DMS 273 treated with DMSO at 0.1 percent for 48 hours (cell line): ENCODE data around the gene TMEM132D.
"Not testable (repeated sequence)": the region's sequence is repeated elsewhere in the genome, so short reads cannot be mapped to it uniquely, and the experiment has no call there.

Experiments
- DNase-seq: peaks from one replicate; lab custom pipeline; 2025; lab: John Stamatoyannopoulos, UW

Gene TMEM132D

GRCh38 chr12:129903956-129904829, at the start of gene TMEM132D:
TMEM132D (minus strand) TSS chr12:129904025.
- DNase-seq = no peak

GRCh38 chr12:129949651-129950050, 45.8 kb upstream of the TMEM132D start:
- DNase-seq = no peak

GRCh38 chr12:129941618-129942017, 37.8 kb upstream of the TMEM132D start:
- DNase-seq = no peak

- no peak for DNase-seq
Observed at GRCh38 chr12:129938089-129938488, 34.3 kb upstream of the TMEM132D start.

- no peak for DNase-seq
Observed at GRCh38 chr12:129937426-129937825, 33.6 kb upstream of the TMEM132D start.

DNA sequence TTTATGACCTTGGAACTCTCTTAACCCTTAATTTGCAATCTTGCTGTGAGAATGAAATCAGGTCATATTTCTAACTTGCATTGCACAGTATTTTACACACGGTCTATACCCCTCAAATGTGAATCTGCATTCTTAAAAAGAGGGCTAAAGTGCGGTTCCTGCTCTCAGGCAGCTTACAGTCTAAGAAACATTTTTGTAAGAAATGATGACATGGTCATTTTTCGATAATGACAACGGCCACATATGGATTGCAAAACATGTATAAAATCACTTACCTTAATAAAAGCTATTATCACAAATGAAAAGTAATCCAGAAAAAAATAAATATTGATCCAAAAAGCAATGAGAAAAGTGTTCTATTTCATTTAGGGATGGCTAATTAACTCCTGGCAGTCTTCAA, 24.8 kb upstream of the TMEM132D start:
- DNase-seq = no peak

- no peak for DNase-seq
Observed at GRCh38 chr12:129927316-129927900, 23.6 kb upstream of the TMEM132D start.

GRCh38 chr12:129911428-129912049, 7.7 kb upstream of the TMEM132D start:
- no peak for DNase-seq

DNA sequence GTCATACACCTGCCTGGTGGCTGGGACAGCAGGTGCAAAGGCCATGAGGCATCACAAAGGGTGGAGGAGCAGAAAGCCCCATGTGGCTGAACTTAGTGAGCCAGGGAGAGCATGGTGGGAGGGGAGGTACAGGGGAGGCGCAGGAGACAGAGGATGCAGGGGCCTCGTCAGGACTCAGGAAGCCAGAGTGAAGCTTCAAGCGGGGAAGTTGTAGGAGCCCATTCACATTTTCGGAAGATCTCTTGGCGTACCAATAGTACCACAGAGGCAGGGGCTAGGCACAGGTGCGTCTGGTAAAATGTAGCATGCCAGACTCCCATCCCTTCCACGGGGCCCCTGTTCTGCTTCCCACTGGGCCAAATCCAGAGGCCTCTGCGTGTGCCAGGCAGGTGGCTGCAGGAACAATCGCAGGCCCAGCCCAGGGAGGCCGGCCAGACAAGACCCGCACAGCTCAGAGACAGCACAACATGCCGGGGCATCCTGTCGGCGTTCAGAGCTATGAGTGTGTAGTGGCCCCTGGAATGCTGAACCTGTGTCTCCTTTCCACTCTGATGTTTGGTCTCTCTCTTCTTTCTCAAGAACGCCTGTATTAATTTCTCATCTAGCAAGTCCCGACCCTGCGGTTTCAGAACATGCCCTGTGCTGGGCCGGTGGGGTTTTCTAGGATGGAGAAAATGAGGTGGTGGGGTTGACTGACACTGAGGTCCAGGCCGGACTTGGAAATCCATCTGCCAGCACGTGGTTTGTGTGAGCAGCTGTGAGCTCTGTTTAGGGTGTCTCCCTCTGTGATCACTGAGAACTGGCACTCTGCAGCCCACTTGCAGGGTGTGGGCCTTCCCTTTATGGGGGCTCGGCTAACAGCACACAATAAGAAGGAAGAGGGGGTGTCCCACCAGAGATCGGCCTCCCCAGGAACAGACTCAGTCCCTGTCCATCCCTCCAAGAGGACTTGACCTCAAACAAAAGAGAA, 5.5 kb upstream of the TMEM132D start:
- DNase-seq = no peak

DNA sequence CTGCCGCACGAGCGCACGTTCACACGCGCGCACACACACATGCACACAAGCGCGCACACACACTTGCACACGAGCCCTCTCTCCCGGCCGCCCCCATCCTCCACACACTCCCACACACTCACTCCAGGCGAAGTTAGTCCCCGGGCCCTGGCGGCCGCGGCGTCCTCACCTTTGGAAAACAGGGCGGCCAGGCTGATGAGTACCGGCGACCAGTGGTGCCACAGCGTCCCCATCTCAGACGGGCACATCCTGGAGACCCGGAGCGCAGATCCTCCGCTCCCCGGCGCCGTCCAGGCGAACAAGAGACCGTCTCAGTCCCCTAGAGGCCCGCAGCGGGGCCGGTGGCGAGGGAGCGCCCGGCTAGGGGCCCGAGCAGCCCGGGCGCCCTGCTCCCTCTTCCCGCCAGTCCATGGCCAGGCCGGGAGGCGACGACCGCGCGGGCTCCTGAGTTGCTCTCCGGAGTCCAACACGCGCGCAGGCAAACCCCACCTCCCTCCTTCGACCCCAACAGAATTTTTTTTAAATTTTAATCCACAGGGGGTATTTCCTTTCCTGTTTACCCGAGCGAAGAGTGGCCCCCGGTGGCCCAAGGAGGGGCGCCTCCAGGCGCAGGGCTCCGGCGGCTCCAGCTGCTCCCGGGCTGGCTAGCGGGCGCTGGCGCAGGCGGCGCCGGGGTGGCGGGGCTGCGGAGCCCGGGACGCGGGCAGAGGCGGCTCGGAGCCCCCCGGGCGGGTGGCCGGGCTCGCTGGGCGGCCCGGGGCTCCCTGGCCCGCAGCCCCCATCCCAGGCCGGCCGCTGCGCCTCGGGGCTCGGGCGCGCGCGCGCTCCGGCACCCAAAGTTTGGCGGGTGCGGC, 506 bp downstream of the TMEM132D start:
- no peak for DNase-seq

DNA sequence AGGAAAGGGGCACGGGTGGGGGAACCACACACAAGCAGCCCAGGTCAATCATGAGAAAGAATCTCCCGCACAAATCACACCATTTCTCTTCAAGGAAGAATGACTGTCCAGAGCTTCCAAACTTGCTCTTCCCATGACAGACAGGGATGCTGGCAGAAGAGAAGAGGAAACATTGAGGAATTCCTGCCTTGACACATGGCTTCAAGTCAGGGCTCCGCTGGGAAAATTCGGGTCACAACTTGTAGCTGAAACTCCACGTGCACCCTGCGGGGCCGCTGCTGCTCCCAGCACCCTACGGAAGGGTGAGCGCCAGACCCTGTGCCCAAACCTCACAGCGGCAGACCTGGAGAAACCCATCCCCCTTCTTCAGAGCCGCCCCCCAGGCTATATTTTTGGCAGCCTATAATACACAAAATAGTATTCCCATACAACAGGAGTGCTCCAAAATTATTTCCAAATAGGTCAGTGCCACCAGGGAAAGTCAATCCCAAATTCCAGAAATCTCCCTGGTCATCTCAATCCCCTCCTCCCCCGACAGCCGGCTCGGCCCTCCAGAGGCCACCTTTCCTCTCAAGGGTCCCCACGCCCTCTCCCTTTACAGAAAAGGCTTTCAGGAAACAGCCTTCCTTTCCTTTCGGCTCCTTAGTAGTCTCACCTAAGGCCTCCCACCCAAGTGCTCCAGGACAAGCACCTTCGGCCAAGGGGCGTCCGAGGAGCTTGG, 1.3 kb downstream of the TMEM132D start:
- DNase-seq = no peak

DNA sequence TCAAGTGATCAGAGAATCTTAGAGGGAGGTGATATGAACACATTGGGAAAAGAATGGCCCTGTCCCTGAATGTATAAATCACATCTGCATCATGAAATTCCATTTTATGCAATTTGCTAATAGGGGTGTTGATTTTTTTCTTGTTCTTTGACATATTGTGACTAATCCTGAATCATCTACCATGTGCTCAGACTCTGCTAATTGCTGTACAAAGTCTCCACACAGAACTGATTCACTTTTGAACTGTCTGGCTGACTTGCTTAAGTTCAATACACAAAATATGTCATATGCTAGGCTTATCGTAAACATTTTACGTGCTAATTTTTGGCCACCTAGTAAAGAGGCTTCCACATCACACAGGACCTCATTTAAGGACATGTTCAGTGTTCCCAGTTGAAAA, 2.6 kb downstream of the TMEM132D start:
- no peak for DNase-seq

- no peak for DNase-seq
Observed at GRCh38 chr12:129900306-129900705, 3.5 kb downstream of the TMEM132D start.

- not testable (repeated sequence) for DNase-seq
Observed at GRCh38 chr12:129899045-129899444, 4.8 kb downstream of the TMEM132D start.

- no peak for DNase-seq
Observed at GRCh38 chr12:129893691-129894090, 10.1 kb downstream of the TMEM132D start.

GRCh38 chr12:129887101-129887500, 16.7 kb downstream of the TMEM132D start:
- DNase-seq = no peak

DNA sequence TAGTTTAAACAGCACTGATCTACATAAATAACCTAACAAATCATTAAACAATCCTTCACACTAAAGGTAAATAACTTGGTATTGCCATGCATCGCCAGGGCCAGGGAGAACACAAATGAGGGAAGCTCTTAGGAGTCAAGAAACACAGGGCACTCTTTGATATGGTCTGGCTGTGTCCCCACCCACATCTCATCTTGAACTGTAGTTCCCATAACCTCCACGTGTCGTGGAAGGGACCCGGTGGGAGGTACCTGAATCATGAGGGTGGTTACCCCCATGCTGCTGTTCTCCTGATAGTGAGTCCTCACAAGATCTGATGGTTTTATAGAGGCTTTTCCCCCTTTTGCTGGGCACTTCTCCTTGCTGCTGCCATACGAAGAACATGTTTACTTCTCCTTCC, 17.3 kb downstream of the TMEM132D start:
- no peak for DNase-seq

GRCh38 chr12:129885287-129885686, 18.5 kb downstream of the TMEM132D start:
- no peak for DNase-seq

DNA sequence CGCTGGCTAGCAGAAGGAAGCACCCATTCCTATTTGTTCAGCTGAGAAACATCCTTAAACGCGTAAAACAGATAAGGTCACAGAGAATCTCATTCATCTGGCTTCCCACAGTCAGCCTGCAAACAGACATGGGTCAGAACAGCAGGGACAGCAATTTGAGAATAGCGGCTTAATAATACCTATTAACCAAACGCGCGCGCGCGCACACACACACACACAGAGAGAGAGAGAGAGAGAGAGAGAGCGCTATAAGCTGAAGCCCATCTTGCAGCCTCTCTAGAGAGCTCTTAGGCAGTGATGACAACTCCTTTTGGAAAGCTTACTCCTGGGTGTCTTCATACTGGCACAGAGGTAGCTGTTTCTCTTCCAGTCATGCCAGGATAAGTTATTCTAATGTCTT, 26.4 kb downstream of the TMEM132D start:
- no peak for DNase-seq

GRCh38 chr12:129873833-129874208, 30.0 kb downstream of the TMEM132D start:
- DNase-seq = no peak
